GM12872 (cell line): ENCODE measurements around the gene SEMA4D.

Experiments used
- CTCF ChIP-seq: IDR thresholded peaks from 3 replicates; pipeline ENCODE4 v1.5.1; 2011; ENCODE audit warnings: low read depth, mild to moderate bottlenecking, low read length, moderate library complexity; ENCODE audit not compliant: insufficient read depth

Gene SEMA4D

GRCh38 chr9:89449261-89449671 is 48.6 kb downstream of the SEMA4D start:
- TF ChIP-seq CTCF: no peak

GRCh38 chr9:89448821-89449220 is 49.1 kb downstream of the SEMA4D start:
- no peak for TF ChIP-seq CTCF

- no peak for TF ChIP-seq CTCF
Measured at GRCh38 chr9:89448381-89448780, 49.5 kb downstream of the SEMA4D start.

GRCh38 chr9:89447416-89447815 is 50.5 kb downstream of the SEMA4D start:
- TF ChIP-seq CTCF: no peak

GRCh38 chr9:89446961-89447310 is 51.0 kb downstream of the SEMA4D start:
- no peak for TF ChIP-seq CTCF

- TF ChIP-seq CTCF: no peak
Measured at GRCh38 chr9:89446261-89446960, 51.5 kb downstream of the SEMA4D start.

GRCh38 chr9:89445801-89446251 is 52.1 kb downstream of the SEMA4D start:
- no peak for TF ChIP-seq CTCF
